Measurements from ENCODE around the gene C11orf24.
"Not testable (repeated sequence)": the region's sequence is repeated elsewhere in the genome, so short reads cannot be mapped to it uniquely, and the experiment has no call there.

Gene C11orf24

DNA sequence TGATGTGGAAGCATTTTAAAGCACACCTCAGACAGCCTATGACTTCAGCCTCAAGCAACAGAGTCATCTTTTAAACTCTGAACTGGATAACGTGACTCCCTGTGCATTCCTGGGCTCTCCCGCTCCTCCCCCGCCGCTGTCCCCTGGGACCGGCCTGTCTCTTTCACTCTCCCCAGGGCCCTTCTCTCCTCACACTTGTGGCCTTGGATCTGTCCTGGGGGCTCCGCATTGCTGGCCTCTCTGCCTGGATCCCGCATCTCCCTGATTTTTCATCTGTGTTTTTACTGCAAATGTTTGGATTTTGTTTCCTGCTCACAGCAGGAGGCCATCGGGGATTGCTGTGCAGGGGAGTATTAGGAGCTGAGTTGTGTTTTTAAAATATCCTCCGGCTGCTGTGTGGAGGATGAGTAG, 15.4 kb downstream of the C11orf24 start:
- no peak for DNase-seq (ENCODE audit: low spot score)
- TF ChIP-seq, protein P1, sequence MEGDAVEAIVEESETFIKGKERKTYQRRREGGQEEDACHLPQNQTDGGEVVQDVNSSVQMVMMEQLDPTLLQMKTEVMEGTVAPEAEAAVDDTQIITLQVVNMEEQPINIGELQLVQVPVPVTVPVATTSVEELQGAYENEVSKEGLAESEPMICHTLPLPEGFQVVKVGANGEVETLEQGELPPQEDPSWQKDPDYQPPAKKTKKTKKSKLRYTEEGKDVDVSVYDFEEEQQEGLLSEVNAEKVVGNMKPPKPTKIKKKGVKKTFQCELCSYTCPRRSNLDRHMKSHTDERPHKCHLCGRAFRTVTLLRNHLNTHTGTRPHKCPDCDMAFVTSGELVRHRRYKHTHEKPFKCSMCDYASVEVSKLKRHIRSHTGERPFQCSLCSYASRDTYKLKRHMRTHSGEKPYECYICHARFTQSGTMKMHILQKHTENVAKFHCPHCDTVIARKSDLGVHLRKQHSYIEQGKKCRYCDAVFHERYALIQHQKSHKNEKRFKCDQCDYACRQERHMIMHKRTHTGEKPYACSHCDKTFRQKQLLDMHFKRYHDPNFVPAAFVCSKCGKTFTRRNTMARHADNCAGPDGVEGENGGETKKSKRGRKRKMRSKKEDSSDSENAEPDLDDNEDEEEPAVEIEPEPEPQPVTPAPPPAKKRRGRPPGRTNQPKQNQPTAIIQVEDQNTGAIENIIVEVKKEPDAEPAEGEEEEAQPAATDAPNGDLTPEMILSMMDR (IDR thresholded peaks at IDR 0.05; ENCODE audit: extremely low read depth, missing control alignments), result no peak

DNA sequence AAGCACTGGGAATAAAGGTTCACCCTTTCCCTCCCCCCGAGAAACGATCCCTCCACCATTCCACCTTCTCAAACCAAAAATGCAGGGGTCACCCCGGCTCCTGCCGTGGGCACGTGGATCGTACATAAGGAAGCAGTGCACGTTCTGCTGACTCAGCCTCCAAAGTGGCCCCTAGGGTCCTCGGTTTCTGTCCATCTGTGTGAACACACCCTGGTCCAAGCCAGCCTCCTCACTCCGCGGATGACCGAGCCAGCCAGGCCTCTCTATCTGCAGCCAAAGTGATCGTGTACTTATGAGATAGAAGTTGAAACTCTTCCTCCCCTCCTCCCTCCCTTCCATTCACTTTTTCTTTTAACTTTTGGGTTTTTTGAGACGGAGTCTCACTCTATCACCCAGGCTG, 16.2 kb downstream of the C11orf24 start:
- TF ChIP-seq, protein P1 (IDR thresholded peaks at IDR 0.05; ENCODE audit: extremely low read depth, missing control alignments), result no peak
- DNase-seq (ENCODE audit: low spot score), result no peak

DNA sequence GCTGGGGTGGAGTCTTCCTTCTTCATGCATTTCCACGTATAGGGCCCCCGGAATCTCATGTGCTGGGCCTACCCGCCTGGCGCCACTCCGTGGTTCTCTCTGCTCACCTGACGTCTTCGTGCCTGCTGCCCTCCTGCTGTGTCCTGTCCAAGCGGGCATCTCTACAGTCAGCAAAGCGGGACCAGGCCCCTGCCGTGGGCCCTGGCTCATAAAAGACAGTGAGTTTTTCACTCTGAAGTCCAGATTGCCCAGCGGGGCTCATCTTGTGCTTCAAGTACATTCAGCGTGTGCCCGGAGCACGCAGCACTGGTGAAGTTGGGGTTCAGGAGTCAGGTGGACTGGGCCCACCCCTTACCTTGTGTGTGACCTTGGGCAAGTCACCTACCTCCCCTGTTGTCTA, 17.4 kb downstream of the C11orf24 start:
- DNase-seq (ENCODE audit: low spot score), result no peak
- TF ChIP-seq, protein P1 (IDR thresholded peaks at IDR 0.05; ENCODE audit: extremely low read depth, missing control alignments), result no peak

- DNase-seq (ENCODE audit: low spot score), result no peak
- TF ChIP-seq, protein P1 (IDR thresholded peaks at IDR 0.05; ENCODE audit: extremely low read depth, missing control alignments), result no peak
Observed at GRCh38 chr11:68251765-68252164, 20.0 kb downstream of the C11orf24 start.

GRCh38 chr11:68244912-68245311, 26.9 kb downstream of the C11orf24 start:
- not testable (repeated sequence) for DNase-seq (ENCODE audit: low spot score)

DNA sequence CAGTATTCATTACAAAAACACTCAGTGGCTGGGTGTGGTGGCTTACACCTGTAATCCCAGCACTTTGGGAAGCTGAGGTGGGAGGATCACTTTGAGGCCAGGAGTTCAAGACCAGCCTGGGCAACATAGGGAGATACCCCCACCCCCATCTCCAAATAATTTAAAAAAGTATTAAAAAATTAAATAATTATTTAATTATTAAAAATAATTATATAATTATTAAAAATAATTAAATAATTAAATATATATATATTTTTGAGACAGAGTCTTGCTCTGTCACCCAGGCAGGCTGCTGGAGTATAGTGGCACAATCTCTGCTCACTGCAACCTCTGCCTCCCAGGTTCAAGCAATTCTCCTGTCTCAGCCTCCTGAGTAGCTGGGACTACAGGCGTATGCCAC, 27.9 kb downstream of the C11orf24 start:
- not testable (repeated sequence) for DNase-seq (ENCODE audit: low spot score)

DNA sequence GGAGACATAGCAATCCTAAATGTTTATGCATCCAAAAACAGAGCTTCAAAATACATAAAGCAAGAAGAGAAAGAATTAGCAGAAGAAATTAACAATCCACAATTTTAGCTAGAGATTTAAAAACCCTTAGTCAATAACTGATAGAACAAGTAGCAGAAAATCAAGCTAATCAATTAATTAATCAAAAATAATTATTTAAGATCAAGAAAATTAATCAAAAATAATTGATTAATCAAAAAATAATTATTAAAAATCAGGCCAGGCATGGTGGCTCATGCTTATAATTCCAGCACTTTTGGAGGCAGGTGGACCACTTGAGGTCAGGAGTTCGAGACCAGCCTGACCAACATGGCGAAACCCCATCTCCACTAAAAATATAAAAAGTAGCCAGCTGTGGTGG, 29.2 kb downstream of the C11orf24 start:
- TF ChIP-seq, protein P1 (IDR thresholded peaks at IDR 0.05; ENCODE audit: extremely low read depth, missing control alignments), result no peak
- no peak for DNase-seq (ENCODE audit: low spot score)

DNA sequence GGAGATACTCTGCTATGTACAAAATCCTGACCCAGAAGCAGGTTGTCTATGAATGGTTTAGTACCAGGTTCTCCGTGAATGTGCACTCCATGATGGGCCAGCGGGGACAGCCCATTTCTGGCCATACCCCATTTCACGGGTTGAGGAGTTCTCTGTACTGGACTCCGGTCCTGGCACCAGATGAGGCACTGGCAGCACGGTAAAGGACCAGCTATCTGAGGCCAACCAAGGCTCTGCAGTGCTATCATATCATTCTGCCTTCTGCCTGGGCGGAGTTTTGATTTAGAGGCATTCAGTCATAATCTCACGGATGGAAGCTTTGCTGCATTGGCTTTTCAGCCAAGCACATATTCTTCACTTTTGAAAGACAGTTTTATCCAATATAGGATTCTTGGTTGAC, 40.2 kb downstream of the C11orf24 start:
- TF ChIP-seq, protein P1 (IDR thresholded peaks at IDR 0.05; ENCODE audit: extremely low read depth, missing control alignments), result no peak
- no peak for DNase-seq (ENCODE audit: low spot score)

DNA sequence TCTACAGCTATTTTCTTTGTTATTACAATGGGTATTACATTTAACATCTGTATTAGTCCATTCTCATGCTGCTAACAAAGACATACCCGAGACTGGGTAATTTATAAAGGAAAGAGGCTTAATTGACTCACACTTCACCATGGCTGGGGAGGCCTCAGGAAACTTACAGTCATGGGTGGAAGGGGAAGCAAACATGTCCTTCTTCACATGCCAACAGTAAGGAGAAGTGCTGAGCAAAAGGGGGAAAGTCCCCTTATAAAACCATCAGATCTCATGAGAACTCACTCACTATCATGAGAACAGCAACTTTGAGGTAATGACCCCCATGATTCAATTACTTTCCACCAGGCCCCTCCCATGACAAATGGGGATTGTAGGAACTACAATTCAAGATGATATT, 42.2 kb downstream of the C11orf24 start:
- TF ChIP-seq, protein P1 (IDR thresholded peaks at IDR 0.05; ENCODE audit: extremely low read depth, missing control alignments), result no peak
- DNase-seq (ENCODE audit: low spot score), result no peak

All from GM20000 (cell line).